HG03060 (cell line): ENCODE results near the gene NEXN.
A peak's percentile ranks its signal among the peaks of the same experiment; 100 is the strongest.
"Not testable (repeated sequence)": the region's sequence is repeated elsewhere in the genome, so short reads cannot be mapped to it uniquely, and the experiment has no call there.

ENCODE experiments used
- ATAC-seq: cut with Tn5 transposase; IDR thresholded peaks from one replicate; pipeline ENCODE4 v1.9.1; 2021; ENCODE audit warnings: low read depth, moderate number of reproducible peaks; ENCODE audit not compliant: unreplicated experiment

NEXN gene

DNA sequence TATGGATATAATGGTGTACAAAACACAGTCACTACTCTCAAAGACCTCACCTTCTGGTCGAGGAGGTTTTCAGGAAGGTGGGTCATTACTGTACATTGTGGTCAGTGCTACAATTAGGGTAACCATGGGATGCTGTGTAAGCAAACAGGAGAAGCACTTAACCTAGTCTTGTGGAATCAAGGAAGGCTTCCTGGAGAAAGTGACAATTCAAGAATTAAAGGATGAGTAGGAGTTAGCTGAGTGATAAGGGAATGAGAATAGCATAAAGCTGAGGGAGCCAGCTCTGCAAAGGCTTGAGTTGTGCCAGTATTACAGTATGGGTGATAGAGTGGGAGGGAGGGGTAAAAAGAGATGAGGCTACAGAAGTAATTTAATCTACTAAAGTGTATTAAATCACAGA is 17.2 kb downstream of the NEXN start:
- no peak for ATAC-seq

DNA sequence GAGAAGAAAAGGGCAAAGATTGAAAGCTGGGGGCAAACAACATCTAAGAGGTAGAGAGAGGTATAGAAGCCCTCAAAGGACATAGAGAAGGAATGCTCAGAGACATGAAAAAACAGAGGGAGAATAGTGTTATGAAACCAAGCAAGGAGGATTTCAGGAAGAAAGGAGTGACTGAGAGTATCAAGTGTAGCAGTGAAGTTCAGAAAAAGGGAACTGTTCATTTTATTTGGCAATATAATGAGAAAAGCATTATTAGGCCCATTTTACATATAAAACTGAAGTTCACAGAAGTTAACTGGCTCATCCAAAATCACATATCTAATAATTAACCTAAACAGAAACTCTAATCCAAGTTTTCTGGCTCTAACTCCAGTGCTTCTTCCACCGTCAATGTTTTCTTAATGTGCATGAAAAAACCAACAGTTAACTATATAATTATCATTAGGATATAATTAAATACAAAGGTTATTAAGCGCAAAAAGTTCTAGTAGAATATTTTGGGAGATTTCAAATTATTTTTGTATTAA is 17.7 kb downstream of the NEXN start:
- ATAC-seq, result no peak

DNA sequence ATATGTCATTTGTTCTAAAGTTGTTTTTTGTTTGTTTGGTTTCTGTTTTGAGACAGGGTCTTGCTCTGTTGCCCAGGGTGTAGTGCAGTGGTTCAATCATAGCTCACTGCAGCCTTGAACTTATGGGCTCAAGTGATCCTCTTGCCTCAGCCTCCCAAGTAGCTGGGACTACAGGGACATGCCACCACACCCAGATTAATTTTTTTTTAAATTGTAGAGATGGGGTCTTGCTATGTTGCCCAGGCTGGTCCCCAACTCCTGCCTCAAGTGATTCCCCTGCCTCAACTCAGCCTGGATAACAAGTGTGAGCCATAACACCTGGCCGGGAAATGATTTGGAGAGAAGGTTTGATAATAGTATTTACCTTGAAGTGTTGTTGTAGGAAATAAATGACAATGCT is 18.2 kb downstream of the NEXN start:
- ATAC-seq, result no peak

DNA sequence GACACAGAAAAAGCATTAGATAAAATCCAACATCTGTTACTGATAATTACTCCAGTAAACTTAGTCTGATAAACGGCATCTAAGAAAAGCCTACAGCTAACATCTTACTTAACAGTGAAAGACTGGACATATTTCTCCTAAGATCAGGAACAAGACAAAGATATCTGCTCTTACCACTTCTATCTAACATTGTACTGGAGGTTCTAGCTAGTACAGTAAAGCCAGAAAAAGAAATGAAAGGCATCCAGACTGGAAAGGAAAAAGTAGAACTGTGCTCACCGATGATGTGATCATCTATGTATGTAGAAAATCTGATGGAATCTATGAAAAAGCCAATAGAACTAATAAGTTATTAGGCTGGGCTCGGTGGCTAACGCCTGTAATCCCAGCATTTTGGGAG is 21.7 kb downstream of the NEXN start:
- ATAC-seq, result no peak

DNA sequence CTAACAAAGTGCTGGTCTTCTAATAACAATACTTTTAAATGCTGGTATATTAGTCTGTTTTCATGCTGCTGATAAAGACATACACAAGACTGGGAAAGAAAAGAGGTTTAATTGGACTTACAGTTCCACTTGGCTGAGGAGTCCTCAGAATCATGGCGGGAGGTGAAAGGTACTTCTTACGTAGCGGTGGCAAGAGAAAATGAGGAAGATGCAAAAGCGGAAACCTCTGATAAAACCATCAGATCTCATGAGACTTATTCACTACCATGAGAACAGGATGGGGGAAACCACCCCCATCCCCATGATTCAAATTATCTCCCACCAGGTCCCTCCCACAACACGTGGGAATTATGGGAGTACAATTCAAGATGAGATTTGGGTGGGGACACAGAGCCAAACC is 30.5 kb downstream of the NEXN start:
- ATAC-seq, result not testable (repeated sequence)

DNA sequence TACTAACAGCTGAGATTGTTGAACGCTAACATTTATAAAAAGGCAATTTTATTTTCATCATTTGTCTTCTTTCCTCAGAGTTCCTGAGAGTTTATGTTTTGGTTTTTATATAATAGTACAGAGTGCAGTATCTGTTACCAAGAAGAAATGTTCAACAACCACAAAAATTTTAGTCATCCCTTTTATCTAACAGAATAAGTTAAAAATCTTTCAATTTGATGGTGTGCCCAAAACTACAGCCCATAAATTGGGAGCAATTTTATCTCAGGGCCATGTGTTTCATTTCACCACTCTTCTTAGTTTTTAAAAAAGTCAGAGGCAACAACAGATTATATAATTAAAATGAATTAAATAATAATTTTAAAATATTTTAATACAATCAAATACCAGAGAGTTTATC is 37.1 kb downstream of the NEXN start:
- no peak for ATAC-seq

DNA sequence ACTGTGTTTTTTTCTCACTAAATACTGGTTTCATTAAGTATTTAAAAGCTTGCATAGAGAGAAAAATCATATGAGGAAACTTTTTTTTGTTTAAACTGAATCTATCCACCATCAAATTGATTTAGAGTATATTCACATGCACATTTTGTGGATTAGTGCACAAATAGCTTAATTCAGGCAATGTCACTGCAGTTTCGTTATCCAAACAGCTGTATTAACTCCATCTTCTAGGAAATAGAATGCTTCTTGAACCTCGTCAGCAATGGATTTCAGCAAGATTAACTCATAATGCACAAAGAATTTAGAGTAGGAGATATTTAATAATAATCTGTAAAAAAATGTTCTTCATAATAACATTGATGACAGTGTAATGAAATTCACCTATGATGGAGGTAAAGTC is 37.5 kb downstream of the NEXN start:
- no peak for ATAC-seq

DNA sequence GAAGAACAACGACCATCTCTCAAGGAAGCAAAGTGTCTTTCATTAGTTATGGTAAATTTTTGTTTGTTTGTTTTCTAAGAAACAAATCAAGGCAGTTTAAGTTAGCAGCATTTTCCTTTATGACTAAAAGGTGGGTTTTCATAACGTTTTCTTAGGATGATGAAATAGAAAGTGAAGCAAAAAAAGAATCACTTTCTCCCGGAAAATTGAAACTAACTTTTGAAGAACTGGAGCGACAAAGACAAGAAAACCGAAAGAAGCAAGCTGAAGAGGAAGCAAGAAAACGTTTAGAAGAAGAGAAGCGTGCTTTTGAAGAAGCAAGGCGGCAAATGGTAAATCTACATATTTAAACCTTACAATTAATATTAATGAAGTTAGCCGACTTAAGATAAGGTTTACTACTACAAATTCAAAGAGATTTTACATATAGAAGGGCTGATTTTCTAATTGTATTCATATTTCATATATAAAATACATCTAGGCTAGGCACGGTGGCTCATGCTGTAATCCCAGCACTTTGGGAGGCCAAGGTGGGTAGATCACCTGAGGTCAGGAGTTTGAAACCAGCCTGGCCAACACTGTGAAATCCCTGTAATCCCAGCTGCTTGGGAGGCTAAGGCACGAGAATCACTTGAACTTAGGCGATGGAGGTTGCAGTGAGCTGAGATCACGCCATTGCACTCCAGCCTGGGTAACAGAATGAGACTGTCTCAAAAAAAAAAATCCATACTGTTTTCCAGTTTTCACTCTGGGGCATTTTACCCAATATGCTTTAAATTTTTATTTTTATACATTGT is 38.3 kb downstream of the NEXN start:
- ATAC-seq, result no peak

DNA sequence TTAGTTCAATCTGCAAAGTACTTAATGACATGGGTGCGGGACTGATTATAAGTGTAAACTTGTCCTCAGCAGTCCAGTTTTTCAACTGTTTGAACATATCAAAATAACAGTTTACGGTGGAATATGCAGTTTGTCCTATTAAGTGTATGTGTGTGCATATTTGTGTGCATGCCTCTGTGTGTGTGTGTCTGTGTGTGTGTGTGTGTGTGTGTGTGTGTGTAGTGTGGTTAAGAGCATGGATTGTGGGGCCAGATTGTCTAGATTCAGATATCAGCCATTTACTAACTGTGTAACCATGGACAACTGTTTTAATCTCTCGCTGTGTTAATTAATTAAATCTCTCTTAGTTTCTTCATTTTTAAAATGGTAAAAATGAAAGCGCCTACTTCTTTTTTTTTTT is 39.0 kb downstream of the NEXN start:
- no peak for ATAC-seq

DNA sequence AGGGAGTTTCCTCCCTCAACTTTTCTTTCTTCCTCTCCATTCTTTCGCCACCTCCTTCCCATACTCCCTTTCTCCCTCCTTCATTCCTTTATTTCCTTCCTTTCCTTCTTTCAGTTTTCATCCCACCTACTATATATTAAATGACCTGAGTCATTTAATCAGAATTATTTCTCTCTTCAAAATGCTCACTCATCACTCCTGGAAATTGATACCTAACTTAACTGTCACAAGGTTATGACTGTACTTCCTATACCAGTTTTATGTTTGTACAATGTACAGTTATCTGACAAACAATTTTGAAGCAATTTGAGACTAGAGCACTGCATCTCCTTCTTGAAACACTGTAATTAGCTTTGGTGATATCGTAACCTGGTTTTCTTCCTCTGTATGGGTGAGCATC is 41.4 kb downstream of the NEXN start:
- no peak for ATAC-seq

DNA sequence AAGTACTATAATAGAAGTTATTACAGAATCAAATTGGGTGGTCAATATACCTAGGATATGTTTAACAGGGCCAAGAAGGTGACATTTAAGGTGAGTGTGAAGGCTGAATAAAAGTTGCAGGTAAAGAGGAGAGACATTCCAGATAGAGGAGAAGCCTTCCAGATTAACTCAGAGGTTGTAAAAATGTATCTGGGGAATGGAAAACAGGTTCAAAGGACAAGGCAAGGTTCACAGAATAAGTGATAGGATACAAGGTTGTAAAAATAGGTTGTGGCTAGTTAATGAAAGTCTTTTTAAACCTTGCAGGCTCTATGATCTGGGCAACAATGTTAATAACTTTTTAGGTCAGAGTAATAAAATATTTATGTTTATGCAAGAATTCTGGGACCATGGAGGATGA is 50.2 kb downstream of the NEXN start:
- no peak for ATAC-seq

DNA sequence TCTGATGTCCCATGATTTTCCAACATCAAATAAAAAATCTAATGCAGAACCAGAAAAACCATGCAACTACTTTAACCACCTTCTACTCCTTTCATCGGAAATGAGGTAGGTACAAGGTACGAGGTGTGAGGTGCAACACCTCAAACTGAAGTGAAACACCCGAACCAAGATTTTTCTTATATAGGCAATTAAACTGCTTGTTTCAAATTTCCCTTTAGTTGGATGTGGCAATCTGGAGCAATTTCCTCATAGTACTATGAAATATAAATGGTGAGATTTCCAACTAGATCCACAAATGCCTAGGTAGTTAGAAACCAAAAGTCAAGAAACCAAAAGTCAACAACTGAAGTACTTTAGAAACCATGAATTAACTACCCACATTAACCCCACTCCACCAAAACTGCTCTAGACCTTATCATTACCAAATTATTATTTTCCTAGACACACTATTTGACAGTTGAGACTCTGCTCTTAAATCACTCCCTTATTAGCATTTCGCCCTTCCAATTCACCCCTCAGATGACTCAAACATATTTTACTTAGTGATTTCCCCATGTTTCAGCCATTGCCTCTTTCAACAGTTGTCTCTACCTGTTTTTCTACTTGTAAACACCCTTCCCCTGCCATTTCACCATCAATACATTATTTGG is 52.6 kb downstream of the NEXN start:
- ATAC-seq, result no peak

DNA sequence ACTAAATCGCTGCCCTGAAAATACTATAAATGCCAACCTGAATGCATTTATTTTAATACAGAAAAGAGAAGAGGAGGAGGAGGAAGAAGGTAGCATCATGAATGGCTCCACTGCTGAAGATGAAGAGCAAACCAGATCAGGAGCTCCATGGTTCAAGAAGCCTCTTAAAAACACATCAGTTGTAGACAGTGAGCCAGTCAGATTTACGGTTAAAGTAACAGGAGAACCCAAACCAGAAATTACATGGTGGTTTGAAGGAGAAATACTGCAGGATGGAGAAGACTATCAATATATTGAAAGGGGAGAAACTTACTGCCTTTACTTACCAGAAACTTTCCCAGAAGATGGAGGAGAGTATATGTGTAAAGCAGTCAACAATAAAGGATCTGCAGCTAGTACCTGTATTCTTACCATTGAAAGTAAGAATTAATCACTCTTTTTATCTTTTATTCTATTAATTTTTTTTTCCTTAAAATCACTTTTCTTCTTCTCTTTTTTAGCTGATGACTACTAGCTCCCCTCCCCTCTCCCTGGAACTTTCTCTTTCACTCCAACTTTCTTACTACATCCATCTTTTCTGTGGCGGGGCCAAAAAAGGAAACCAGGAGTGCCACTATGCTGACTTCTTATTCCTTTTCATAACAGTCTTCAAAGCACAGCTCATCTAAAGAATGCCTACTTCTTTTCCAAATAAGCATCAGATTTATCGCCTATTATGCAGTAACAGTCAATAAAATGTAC is 54.1 kb downstream of the NEXN start:
- ATAC-seq, result no peak

DNA sequence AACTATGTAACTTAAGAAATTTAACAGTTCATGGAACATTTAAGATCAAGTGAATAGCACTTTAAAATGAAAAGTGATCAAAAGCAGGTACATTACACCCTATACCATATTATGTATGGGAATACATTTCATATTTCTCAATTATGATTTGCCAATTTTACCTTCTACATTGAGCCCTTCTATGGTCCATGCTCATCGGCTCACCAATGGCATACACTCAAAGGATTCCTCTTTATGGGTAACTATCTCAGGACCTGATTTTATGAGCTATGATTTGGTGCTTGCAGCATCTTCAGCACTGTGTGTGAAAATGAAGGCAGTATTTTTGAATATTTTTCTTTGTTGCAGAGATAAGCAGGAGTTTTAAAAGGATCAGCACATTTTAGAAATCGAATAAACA is 56.9 kb downstream of the NEXN start:
- no peak for ATAC-seq

DNA sequence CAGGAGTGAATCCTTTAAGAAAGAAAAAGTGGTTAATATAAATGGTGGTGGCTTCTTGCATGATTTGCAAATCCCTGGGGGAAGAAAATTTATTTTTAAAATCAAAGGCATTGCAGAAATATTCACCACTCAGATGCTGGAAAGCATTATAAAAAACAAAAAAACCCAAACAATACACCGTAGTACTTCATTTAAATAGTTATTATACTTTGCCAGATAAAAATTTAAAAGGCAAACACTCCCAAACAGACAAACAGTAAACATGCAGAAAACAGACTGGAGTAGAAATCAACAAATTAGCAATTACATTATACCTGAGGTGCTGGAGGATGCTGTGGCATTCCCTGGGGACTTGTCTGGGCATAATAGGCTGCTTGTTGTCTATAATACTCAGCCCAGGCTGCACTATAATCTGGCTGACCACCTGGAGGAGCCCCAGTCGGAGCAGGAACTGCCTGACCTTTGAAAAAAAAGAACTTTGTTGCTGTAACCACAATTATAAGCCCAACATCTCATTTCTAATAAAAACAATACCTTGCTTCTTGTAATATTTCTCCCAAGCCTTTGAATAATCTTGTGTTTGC is 60.5 kb downstream of the NEXN start:
- no peak for ATAC-seq

DNA sequence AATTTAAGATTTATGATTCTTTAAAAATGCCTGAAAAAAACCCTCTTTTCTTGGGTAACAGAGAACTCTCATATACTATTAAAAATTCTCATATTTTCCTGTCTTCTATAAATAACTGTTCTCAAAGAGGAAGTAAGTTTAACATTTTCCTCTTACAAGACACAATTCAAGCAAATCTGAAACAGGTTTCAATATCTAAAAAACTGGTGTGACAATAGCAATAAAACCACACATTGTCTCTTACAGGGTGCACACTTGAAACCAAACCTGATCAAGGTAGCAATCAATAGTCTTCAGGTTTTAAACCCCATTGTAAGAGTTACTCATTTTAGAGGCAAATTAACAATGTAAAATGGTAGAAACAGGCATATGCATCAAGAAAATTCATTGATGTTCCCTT is 62.4 kb downstream of the NEXN start:
- peak; percentile 69 for ATAC-seq

DNA sequence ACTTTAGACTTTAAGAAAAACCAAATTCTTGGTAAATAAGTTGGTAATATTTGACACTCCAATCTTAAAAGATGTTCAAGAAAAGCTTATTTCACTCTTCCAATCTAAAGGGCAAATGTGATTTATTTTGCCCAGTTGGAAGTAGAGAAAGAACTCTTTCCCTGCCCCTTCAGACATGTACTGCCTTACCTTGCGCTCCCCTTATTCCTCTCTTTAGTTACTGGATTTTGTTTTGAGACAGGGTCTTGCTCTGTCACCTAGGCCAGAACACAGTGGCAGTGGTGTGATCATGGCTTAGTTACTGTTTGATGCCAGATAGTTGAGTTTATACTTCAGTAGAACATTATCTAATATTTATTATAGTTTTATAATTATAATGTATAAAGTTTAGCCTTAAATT is 62.9 kb downstream of the NEXN start:
- ATAC-seq, result no peak

DNA sequence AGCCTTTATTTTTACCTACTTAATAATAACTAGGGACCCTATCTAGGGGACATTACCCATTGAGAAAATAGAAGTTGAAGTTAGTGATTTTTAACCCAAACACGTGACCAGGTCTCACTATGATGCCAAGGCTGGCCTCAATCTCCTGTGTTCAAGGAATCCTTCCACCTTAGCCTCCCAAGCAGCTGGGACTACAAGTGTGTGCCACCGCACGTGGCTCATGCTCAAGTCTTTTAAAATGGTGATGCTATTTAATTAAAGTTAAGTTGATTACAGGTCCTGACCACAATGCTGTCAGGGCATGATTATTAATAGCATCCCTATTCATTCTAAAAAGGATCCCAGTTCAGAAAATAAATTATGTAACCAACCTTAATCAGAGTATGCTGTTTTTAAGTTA is 65.5 kb downstream of the NEXN start:
- no peak for ATAC-seq

DNA sequence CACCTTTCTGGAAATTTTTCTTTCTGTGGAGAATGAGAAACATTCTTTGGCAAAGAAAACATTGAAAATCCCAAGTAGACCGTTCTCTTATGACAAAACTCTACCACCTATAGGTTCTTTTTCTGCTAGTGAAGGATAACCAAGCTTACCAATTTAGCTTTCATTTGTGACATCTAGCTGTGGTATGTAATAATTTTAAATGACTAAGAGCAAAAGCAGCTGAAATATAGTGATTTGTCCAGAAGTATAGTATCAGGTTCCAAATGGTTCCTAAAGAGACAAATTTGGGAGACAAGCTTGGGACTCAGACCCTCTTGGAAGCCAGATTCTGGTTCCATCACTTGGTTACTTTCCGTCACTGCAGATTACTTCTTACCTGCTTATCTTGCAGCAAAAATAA is 66.1 kb downstream of the NEXN start:
- no peak for ATAC-seq

DNA sequence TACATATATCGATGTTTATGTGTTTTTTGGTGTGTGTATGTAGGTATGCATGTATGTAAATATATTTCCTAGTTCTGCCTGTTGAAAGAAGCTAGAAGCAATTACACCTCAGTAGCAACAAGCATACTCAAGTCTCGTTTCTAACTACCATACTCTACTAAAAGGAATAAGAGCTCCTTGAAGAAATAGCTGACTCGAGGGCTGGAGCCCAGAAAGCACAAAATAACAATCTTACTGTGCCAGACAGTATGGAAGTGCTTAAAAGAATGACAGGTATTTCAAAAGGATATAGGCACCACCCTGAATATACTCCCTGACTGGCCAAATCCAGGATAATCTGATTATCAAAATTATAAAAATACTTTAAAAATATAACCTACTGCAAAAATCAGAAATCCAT is 67.3 kb downstream of the NEXN start:
- ATAC-seq, result no peak

DNA sequence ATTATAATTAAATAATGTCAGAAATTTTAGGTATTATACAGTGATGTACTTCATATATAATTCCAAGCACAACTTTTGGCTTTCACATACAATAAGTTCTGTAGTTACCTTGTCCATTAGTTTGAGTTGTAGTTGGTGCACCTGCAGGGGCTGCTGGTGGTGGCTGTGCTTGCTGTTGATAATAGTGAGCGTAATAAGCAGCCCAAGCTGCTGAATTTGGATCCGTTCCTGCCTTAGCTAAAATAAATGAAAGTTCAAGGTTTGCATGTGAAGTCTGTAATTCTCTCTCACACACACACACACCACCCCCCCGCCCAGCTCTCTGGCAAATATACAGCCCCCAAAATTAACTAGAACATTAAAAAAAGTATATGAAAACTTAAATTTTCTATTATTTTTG is 68.0 kb downstream of the NEXN start:
- no peak for ATAC-seq
